ENCODE measurements around the gene LGI2. TPM values are rescaled to one million over a fixed set of nuclear protein-coding genes. Genes with fewer than 3 reads are reported as not detected.
A peak's percentile ranks its signal among the peaks of the same experiment; 100 is the strongest.

The LGI2 gene
- total RNA-seq, 1 experiment from 2014 or later, result 1.4 TPM

- Histone ChIP-seq H3K4ac (ENCODE audit: low read depth, low read length) (no peak overlapping the region), H2BK20ac (ENCODE audit: low read depth, low read length, poor library complexity, severe bottlenecking) (no peak overlapping the region), H3K18ac (ENCODE audit: insufficient read length, low read depth, low read length) (no peak overlapping the region), H4K5ac (ENCODE audit: insufficient read length, low read depth, low read length) (no peak overlapping the region), H3K9me3 (ENCODE audit: control insufficient read depth, low read depth, low read length) (no peaks in the 10 kb centered on the region), H3K9ac (ENCODE audit: extremely low read depth, insufficient read length, low read length) (no peak overlapping the region), H3K27ac (ENCODE audit: insufficient read length, low read depth, low read length) (no peak overlapping the region), H3K56ac (ENCODE audit: insufficient read length, low read depth, low read length) (no peak overlapping the region), H3K4me2 (ENCODE audit: insufficient read depth, insufficient read length, low read length) (no peak overlapping the region), H3K14ac (ENCODE audit: insufficient read depth, low read length) (no peak overlapping the region), H2BK5ac (ENCODE audit: insufficient read length, low read length) (no peak overlapping the region), H3K79me2 (ENCODE audit: insufficient read depth, low read length) (no peaks in the 10 kb centered on the region), H3K23me2 (ENCODE audit: insufficient read length, low read depth, low read length, poor library complexity, severe bottlenecking) (no peaks in the 10 kb centered on the region), H4K8ac (replicated peaks; ENCODE audit: insufficient read length, low read depth, low read length) (no peak overlapping the region), H2BK12ac (ENCODE audit: insufficient read length, low read depth, low read length) (no peak overlapping the region), H2BK120ac (ENCODE audit: low read depth, low read length, poor library complexity, severe bottlenecking) (no peak overlapping the region), H3T11ph (ENCODE audit: low read length) (no peak overlapping the region), H3K27me3 (ENCODE audit: insufficient read depth, low read length) (no peaks in the 10 kb centered on the region), H2BK15ac (ENCODE audit: low read depth, low read length) (no peak overlapping the region), H3K23ac (ENCODE audit: insufficient read length, low read depth, low read length) (no peak overlapping the region), H4K20me1 (ENCODE audit: control insufficient read depth, insufficient read depth, insufficient read length) (no peaks in the 10 kb centered on the region), H2AK5ac (ENCODE audit: insufficient read length, low read length) (no peak overlapping the region), H2AFZ (ENCODE audit: low read length) (no peak overlapping the region), H3K4me1 (ENCODE audit: insufficient read depth, low read length) (no peaks in the 10 kb centered on the region), H3K79me1 (ENCODE audit: insufficient read depth, low read depth, low read length, poor library complexity, severe bottlenecking) (no peaks in the 10 kb centered on the region), H4K91ac (ENCODE audit: insufficient read length, low read depth, low read length) (no peak overlapping the region)
- peak; percentile 28 for DNase-seq
- peaks cover 6 to 8% of the 10 kb centered on the region in 2 experiments for H3K4me1 Mint-ChIP-seq
- TF ChIP-seq, protein P1, sequence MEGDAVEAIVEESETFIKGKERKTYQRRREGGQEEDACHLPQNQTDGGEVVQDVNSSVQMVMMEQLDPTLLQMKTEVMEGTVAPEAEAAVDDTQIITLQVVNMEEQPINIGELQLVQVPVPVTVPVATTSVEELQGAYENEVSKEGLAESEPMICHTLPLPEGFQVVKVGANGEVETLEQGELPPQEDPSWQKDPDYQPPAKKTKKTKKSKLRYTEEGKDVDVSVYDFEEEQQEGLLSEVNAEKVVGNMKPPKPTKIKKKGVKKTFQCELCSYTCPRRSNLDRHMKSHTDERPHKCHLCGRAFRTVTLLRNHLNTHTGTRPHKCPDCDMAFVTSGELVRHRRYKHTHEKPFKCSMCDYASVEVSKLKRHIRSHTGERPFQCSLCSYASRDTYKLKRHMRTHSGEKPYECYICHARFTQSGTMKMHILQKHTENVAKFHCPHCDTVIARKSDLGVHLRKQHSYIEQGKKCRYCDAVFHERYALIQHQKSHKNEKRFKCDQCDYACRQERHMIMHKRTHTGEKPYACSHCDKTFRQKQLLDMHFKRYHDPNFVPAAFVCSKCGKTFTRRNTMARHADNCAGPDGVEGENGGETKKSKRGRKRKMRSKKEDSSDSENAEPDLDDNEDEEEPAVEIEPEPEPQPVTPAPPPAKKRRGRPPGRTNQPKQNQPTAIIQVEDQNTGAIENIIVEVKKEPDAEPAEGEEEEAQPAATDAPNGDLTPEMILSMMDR (conservative IDR thresholded peaks at IDR 0.05), result no peak
- H3K36me3 Mint-ChIP-seq (ENCODE audit: insufficient read depth in 1 of 3, low read depth in 3 of 3), result no peaks in the 10 kb centered on the region; a peak in 1 of 7 replicates
- no peaks in the 10 kb centered on the region; a peak in 1 of 5 replicates for H3K9me3 Mint-ChIP-seq
- H3K4me3 Mint-ChIP-seq, result no peak overlapping the region
- WGBS (ENCODE audit: extremely low coverage, insufficient read length, low lambda C conversion rate), result no CpG with 5 or more reads among the region's 24 CpGs
- H3K27me3 Mint-ChIP-seq (ENCODE audit: low read depth), result peaks cover 4% of the 10 kb centered on the region
- no peak overlapping the region for H3K27ac Mint-ChIP-seq
Measured at GRCh38 chr4:24973747-24974601, 56.8 kb downstream of the LGI2 start.
